Islet of Langerhans (tissue), 1 donor: ENCODE measurements around the gene BTN2A1.
"Not testable (repeated sequence)": the region's sequence is repeated elsewhere in the genome, so short reads cannot be mapped to it uniquely, and the experiment has no call there.

Experiments used
- FAIRE-seq: peaks from one replicate; lab custom pipeline; 2011; peaks lifted over from hg19 to GRCh38; lab: Jason Lieb, UNC

BTN2A1 gene

GRCh38 chr6:26457806-26458688 lies at the start of gene BTN2A1:
BTN2A1 (plus strand) TSS chr6:26457955; CDS start chr6:26458637, 682 bp downstream.
- FAIRE-seq = peak; percentile 98

- no peak for FAIRE-seq
Observed at GRCh38 chr6:26408828-26409730, 48.7 kb upstream of the BTN2A1 start.

DNA sequence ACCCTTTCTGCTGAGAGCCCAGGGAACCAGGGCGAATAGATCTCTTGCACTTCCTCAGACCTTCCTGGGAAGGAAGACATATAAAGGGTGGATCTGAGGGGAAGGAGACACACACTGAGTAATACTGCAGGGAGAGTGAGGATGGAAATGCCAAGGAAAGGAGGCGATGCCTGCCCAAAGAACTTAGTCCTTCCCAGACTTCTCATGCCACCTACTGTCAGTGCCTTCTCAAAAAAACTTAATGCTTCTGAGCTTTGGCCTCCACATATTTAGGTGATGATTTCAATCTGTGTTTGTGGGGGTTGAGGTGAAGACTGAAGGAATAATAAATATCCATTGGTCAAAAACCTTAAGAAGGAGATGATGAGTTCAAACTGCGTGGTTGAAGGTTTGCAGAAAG lies 46.0 kb upstream of the BTN2A1 start:
- no peak for FAIRE-seq

DNA sequence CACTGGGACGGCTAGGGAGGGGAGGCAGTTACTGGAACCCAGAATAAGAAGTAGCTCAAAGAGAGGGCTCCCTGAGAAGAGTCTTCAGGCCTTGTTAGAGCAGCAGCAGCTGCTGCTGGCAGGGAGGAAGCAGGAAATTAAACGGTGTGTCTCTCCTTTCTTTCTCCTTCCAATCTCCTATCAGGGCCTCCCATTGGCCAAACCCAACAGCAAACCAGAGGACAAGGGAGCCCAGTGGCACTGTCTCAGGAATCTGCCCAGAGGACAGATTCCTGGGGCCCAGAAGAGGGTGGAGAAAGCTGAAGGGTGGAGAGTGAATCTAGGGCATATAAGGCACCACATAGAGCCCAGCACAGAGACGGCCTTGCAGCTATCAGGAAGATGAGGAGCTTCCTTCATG lies 45.5 kb upstream of the BTN2A1 start:
- no peak for FAIRE-seq

- FAIRE-seq = no peak
Observed at GRCh38 chr6:26412954-26413353, 44.8 kb upstream of the BTN2A1 start.

DNA sequence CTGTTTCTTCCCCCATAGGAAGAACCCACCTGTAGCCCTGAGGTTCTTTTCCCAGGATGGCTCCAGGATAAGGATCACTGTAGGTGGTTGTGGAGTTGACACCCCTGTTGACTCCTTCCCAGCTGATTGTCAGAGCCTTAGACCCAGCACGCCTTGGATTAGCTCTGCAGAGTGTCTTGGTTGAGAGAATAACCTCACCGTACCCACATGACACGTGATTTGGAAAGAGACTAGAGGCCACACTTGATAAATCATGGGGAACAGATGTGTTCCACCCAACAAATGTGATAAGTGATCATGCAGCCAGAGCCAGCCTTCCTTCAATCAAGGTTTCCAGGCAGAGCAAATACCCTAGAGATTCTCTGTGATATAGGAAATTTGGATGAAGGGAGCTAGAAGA lies 43.5 kb upstream of the BTN2A1 start:
- no peak for FAIRE-seq

DNA sequence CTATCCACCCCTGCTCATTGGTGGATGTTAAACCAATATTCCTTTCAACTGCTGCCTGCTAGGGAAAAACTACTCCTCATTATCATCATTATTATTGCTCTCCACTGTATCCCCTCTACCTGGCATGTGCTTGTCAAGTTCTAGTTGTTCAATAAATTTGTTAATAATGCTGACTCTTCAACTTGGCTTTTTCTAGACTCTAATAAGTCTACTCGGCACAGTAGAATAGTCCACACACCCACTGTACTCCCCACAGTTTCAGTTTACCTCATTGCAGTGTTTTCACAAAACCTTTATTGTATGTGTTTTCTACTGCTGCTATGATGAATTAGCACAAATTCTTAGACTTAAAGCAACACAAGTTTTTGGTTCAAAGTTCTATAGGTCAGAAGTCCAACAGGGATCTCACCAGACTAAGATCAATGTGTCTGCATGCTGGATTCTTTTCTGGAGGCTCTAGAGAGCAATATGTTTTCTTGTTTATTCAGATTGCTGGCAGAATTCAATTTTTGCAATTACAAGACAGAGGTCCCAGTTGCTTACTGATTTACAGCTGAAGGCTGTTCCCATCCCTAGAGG lies 42.6 kb upstream of the BTN2A1 start:
- no peak for FAIRE-seq

DNA sequence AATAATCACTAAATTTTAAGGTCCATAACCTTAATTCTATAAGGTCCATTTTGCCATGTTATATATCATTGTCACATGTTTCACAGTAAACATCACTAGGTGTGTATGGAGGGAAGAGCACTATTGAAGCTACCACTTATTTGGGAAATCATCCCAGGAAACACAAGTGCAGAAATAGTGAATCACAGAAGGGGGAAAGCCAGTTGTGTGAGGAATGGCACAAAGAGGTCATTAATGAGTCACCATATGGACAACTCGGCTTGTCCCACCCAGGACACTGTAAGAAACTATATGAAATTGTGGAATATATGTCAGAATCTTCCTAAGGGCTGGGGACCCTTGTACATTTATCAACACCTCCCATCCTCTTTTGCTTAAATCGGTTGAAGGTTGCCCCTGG lies 42.0 kb upstream of the BTN2A1 start:
- FAIRE-seq = no peak

DNA sequence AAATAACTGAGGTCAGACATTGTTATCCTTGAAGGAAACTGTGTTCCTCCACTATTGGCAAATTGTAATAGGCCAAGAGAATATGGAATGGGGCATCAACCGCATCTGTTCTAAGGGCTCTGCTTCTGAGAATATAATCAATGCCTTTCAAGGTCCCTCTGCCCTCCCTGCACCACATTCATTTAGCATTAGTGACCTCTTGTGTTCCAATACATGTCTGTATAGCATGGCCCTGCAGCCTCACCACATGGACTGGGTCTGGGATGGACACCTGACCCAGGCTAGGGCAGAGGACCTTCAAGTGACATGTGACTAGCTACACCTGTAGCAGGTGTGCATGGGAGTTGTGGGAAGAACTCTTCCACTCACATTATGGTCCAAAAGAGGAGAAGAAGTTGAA lies 41.5 kb upstream of the BTN2A1 start:
- no peak for FAIRE-seq

DNA sequence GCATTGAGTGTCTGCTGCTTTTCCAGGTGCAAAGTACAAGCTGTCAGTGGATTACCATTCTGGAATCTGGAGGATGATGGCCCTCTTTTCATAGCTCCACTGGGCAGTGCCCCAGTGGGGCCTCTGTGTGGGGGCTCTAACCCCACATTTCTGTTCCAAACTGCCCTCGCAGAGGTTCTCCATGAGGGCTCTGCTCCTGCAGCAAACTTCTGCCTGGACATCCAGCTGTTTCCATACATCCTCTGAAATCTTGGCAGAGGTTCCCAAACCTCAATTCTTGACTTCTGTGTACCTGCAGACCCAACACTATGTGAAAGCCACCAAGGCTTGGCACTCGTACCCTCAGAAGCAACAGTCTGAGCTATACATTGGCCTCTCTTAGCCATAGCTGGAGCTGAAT lies 39.7 kb upstream of the BTN2A1 start:
- FAIRE-seq = not testable (repeated sequence)

- FAIRE-seq = not testable (repeated sequence)
Observed at GRCh38 chr6:26418795-26419194, 39.0 kb upstream of the BTN2A1 start.

- FAIRE-seq = no peak
Observed at GRCh38 chr6:26420688-26421171, 37.0 kb upstream of the BTN2A1 start.

DNA sequence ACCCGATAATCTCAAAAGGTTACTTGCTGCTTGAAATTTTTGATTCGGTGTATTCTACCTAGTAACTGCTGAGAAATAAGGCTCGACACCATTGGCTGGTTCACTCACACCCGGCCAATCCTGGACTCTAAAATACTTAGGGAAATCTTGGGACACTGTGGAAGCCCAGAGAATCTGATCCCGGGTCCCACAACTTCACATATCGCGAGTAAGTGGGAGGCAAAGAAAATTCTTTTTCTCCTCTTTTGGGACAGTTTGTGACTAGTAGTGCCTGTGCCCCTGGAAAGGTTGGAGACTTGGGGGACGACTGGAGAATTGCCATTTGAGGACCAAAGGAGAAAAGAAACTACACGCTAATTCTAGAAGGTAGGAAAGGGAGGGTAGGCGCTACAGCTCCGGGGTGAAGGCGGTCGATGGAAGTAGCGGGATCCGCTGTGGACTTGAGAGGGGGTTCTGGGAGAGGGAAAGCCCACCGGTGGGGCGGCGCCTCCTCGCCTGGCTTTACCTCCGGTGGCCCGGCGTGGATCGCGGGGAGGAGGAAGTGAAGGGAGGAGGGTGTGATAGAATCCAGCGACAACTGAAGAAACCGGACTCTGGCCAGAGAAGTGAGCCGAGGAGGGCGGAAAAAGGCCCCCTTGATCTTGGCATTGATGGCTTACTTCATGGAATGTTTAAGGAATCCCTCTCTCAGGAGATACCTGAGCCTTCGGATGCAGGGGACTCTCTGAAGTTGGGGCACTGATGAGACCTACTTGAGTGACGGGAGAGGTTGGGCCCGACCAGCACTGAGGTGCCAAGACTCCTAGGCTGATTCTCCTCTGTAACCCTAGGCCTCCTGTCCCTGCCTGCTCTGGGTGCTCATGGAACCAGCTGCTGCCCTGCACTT lies 36.3 kb upstream of the BTN2A1 start:
- peak; percentile 97 for FAIRE-seq

- no peak for FAIRE-seq
Observed at GRCh38 chr6:26422329-26422728, 35.4 kb upstream of the BTN2A1 start.

DNA sequence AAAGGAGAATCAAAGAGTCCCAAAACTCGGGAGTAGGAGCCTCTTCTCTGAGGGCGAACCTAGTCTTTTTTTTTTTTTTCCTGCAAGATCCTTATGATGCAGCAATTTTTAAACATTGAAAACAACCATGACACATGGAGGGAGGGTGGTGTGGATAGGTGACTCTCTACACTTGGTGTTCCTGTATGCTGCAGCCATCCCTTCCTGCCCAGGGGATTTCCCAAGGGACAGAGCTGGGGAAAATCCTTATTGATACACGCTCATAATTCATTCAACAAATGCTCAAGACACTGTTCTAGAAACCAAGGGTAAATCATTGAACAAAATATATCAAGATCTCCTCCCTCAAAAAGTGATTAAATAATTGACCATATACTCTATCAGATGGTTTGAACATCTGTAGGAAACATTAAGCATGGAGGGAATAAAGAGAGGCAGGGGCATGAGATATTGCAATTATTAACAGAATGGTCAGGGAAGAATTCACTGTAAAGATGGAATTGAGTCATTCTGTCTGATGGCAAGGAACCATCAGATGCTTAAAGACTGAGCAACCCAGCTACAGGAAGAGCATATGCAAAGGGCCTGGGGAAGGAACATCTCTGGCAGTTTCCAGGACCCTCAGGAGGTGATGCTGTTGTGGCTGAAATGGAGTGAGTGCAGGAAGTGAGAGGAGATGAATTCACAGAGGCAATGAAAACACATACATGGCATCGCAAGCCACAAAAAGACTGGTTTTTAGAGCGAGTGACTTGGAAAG lies 30.9 kb upstream of the BTN2A1 start:
- FAIRE-seq = no peak

DNA sequence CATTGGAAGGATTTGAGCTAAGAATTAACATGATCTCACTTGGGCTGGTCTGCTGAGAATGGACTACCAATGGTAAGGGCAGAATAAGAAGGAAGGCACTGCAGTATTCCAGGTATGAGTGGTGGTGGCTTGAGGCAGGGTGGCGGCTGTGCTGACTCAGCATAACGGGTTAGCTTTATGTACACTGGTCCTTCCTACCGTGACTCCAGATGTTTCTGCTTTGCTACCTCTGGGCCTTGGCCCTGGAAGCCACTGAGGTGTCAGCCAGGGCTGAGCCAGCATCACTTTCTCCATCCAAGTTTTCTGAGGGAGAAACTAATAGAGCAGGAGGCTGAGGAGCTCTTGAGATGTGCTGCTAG lies 30.3 kb upstream of the BTN2A1 start:
- FAIRE-seq = no peak

DNA sequence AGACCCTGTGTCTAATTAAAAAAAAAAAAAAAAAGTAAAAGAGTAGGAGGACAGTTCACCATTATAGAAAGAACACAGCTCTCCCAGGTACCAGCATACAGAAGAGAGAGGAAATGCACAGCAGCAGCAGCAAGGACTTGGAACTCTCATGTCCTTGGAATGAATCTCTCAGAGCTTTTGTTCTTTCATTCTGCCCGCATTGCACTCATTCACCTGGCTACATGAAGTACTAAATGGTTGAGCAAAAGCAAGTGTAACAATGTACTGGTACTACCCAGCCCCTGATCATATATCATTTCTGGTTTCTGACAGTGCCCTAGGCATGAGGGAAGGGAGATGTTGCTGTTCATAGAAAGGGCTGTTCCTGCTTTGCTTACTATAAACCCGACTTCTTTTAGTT lies 29.5 kb upstream of the BTN2A1 start:
- no peak for FAIRE-seq

GRCh38 chr6:26430787-26431186 lies 27.0 kb upstream of the BTN2A1 start:
- no peak for FAIRE-seq

GRCh38 chr6:26431258-26432172 lies 26.2 kb upstream of the BTN2A1 start:
- no peak for FAIRE-seq
